Liver (tissue), 9 donors: Measurements from ENCODE around the gene CSMD2. TPM values are rescaled to one million over a fixed set of nuclear protein-coding genes. Genes with fewer than 3 reads are reported as not detected.

ENCODE experiments used
- DNase-seq: peaks from one replicate; pipeline ENCODE4 v3.0.0-alpha.2; 2017; ENCODE audit warnings: low spot score
- H3K27ac ChIP-seq, 2 donors: one replicate each; pipeline ENCODE4 v1.7.0; 2013; ENCODE audit warnings: inconsistent platforms in 2 of 2, low read length in 2 of 2, control low read depth in 1 of 2, low read depth in 1 of 2, mild to moderate bottlenecking in 1 of 2
- H3K27me3 ChIP-seq, 4 donors: one replicate each; pipeline versions ENCODE4 v1.6.1 to v1.7.0; 2013; ENCODE audit warnings: low read length in 3 of 4, inconsistent platforms in 1 of 4, mild to moderate bottlenecking in 1 of 4, moderate library complexity in 1 of 4; ENCODE audit not compliant: control insufficient read depth in 4 of 4, insufficient read depth in 4 of 4
- H3K36me3 ChIP-seq, 4 donors: one replicate each; pipeline versions ENCODE4 v1.6.1 to v1.7.0; 2013; ENCODE audit warnings: low read length in 3 of 4, mild to moderate bottlenecking in 3 of 4, low read depth in 1 of 4, moderate library complexity in 1 of 4; ENCODE audit not compliant: control insufficient read depth in 4 of 4, insufficient read depth in 3 of 4
- H3K4me1 ChIP-seq, 4 donors: one replicate each; pipeline versions ENCODE4 v1.6.1 to v1.7.0; 2013; ENCODE audit warnings: low read length in 3 of 4, mild to moderate bottlenecking in 3 of 4, moderate library complexity in 1 of 4; ENCODE audit not compliant: control insufficient read depth in 4 of 4, insufficient read depth in 4 of 4
- H3K4me3 ChIP-seq, 3 donors: one replicate each; pipeline versions ENCODE4 v1.6.1 to v1.7.0; 2013; ENCODE audit warnings: low read length in 3 of 3, control low read depth in 1 of 3, low read depth in 1 of 3, mild to moderate bottlenecking in 1 of 3
- H3K9ac ChIP-seq, 2 donors: one replicate each; pipeline ENCODE4 v1.7.0; 2013; ENCODE audit warnings: low read length in 2 of 2, mild to moderate bottlenecking in 2 of 2, moderate library complexity in 2 of 2, control low read depth in 1 of 2, low read depth in 1 of 2
- H3K9me3 ChIP-seq, 4 donors: one replicate each; pipeline versions ENCODE4 v1.6.1 to v1.7.0; 2013; ENCODE audit warnings: low read length in 3 of 4; ENCODE audit not compliant: control insufficient read depth in 4 of 4
- CTCF ChIP-seq: fragments of 150-350 bp; IDR thresholded peaks from 2 replicates; pipeline ENCODE4 v1.5.1; 2017; ENCODE audit warnings: improper control_type of control experiment, low read depth, low read length; ENCODE audit not compliant: missing input control
- EGR1 ChIP-seq, 2 donors: IDR thresholded peaks; 2 replicates each; pipeline ENCODE4 v1.6.1; 2016 to 2018; ENCODE audit warnings: antibody characterized with exemption in 2 of 2, low read depth in 2 of 2
- FOXA1 ChIP-seq: IDR thresholded peaks from 2 replicates; pipeline ENCODE4 v1.6.1; 2016; ENCODE audit warnings: antibody characterized with exemption
- FOXA2 ChIP-seq: IDR thresholded peaks from 2 replicates; pipeline ENCODE4 v1.6.1; 2016; ENCODE audit warnings: antibody characterized with exemption
- GABPA ChIP-seq, 2 donors: IDR thresholded peaks in 1 of 2; conservative IDR thresholded peaks in 1 of 2; 2 replicates each; pipeline ENCODE4 v1.6.1; 2016; ENCODE audit warnings: antibody characterized with exemption in 2 of 2, mild to moderate bottlenecking in 1 of 2, moderate library complexity in 1 of 2
- HNF4A ChIP-seq, 2 donors: conservative IDR thresholded peaks; 2 replicates each; pipeline ENCODE4 v1.6.1; 2016; ENCODE audit warnings: antibody characterized with exemption in 2 of 2, mild to moderate bottlenecking in 2 of 2
- HNF4G ChIP-seq: IDR thresholded peaks from 2 replicates; pipeline ENCODE4 v1.6.1; 2016; ENCODE audit warnings: antibody characterized with exemption
- JUND ChIP-seq, 2 donors: IDR thresholded peaks; 2 replicates each; pipeline ENCODE4 v1.6.1; 2016; ENCODE audit warnings: antibody characterized with exemption in 2 of 2
- NR2F2 ChIP-seq: IDR thresholded peaks from 2 replicates; pipeline ENCODE4 v1.6.1; 2016; ENCODE audit warnings: antibody characterized with exemption
- RAD21 ChIP-seq, 2 donors: IDR thresholded peaks; 2 replicates each; pipeline ENCODE4 v1.6.1; 2016; ENCODE audit warnings: antibody characterized with exemption in 2 of 2, mild to moderate bottlenecking in 2 of 2
- REST ChIP-seq: IDR thresholded peaks from 2 replicates; pipeline ENCODE4 v1.6.1; 2016; ENCODE audit warnings: antibody characterized with exemption, mild to moderate bottlenecking
- RXRA ChIP-seq, 2 donors: IDR thresholded peaks; 2 replicates each; pipeline ENCODE4 v1.6.1; 2017 to 2018; ENCODE audit warnings: antibody characterized with exemption in 2 of 2, mild to moderate bottlenecking in 1 of 2
- SP1 ChIP-seq: IDR thresholded peaks from 2 replicates; pipeline ENCODE4 v1.6.1; 2018; ENCODE audit warnings: antibody characterized with exemption, mild to moderate bottlenecking
- YY1 ChIP-seq: IDR thresholded peaks from 2 replicates; pipeline ENCODE4 v1.6.1; 2016; ENCODE audit warnings: antibody characterized with exemption, mild to moderate bottlenecking
- WGBS: extraction: QIAGEN DNeasy Blood & Tissue Kit; methylation state at CpG from one replicate; pipeline ENCODE4 v1.1.7; 2013; 5-methylcytosine and 5-hydroxymethylcytosine counted together
- polyA plus RNA-seq, 2 donors: library from polyadenylated mRNA; stranded (reverse) in 1 of 2; unstranded in 1 of 2; fragments of 200-250 nt in 1 of 2; fragments of >200 nt in 1 of 2; fragmentation: Nextera tagmentation in 1 of 2; extraction: Ambion mirVana in 1 of 2; gene quantifications; one replicate each; pipeline versions ENCODE4 v1.2.1 to v1.2.3, GENCODE V29; 2013 to 2015
- total RNA-seq, 2 donors: library from RNA; depleted of rRNA; stranded (reverse); fragments of >200 nt; gene quantifications; one replicate each; pipeline ENCODE4 v1.2.3, GENCODE V29; 2014
- TF ChIP-seq, protein P1 (sequence below): IDR thresholded peaks from 2 replicates; pipeline ENCODE4 v1.6.1; 2016; ENCODE audit warnings: antibody characterized with exemption
- TF ChIP-seq, protein P2 (sequence below): IDR thresholded peaks from 2 replicates; pipeline ENCODE4 v1.6.1; 2016; ENCODE audit warnings: antibody characterized with exemption
- TF ChIP-seq, protein P3 (sequence below): IDR thresholded peaks from 2 replicates; pipeline ENCODE4 v1.6.1; 2016; ENCODE audit warnings: antibody characterized with exemption
- donor health status: healthy.
- donor health status: healthy.
- donor health status: healthy.
- donor health status: healthy.
- donor health status: healthy.

CSMD2 gene
- total and polyA plus RNA-seq, 4 donors = 0.08 to 0.09 TPM; not detected in 2

DNA sequence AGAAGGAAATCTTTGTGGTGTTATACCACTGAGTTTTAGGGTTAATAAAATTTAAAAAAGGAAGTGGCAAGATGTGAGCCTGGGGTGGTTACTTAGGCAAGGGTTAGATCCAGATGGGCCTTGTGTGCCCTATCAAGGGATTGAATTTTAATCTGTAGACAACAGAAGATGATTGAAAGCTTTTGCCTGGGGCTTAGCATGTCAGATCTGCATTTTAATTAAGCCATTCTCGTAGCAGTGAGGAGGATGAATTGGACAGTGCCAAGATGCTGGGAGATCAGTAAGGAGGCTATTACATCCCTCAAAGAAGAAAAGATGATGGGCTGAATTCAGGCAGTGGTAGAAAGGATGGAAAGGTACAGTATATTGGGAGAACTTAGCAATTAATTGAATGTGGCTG is 258.9 kb downstream of the CSMD2 start (continued):
- no peak for TF ChIP-seq NR2F2

DNA sequence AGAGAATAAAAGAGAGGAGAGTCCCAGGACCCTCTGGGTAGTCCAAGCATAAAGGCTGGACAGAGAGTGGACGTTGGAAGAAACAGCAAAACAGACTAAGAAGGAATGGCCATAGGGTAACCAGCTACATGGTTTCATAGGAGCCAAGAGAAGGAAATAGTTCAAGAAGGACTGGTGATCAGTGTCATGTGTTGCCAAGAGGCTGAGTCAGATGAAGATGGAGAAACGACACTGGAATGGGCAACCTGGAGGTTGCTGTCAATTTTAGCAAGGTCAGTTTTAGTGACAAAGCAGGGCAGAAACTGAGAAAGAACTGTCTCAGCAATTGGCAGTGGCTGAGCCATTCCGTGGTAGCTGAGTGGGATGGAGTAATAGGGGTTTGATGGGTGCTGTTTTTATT is 259.8 kb downstream of the CSMD2 start:
- WGBS = 72% methylated on average over 3 of the region's 3 CpGs
- no peak overlapping the region for H3K9ac ChIP-seq
- no peak overlapping the region for H3K4me3 ChIP-seq
- TF ChIP-seq YY1 (no peak), JUND (IDR thresholded peaks at IDR 0.05) (no peak), HNF4A (conservative IDR thresholded peaks at IDR 0.05) (no peak), HNF4G (no peak), SP1 (no peak), CTCF (no peak), RAD21 (IDR thresholded peaks at IDR 0.05) (no peak), REST (no peak), NR2F2 (no peak), EGR1 (IDR thresholded peaks at IDR 0.05; ENCODE audit: low read depth in 2 of 2) (no peak)
- TF ChIP-seq, protein P1, sequence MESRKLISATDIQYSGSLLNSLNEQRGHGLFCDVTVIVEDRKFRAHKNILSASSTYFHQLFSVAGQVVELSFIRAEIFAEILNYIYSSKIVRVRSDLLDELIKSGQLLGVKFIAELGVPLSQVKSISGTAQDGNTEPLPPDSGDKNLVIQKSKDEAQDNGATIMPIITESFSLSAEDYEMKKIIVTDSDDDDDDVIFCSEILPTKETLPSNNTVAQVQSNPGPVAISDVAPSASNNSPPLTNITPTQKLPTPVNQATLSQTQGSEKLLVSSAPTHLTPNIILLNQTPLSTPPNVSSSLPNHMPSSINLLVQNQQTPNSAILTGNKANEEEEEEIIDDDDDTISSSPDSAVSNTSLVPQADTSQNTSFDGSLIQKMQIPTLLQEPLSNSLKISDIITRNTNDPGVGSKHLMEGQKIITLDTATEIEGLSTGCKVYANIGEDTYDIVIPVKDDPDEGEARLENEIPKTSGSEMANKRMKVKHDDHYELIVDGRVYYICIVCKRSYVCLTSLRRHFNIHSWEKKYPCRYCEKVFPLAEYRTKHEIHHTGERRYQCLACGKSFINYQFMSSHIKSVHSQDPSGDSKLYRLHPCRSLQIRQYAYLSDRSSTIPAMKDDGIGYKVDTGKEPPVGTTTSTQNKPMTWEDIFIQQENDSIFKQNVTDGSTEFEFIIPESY = no peak
- no peaks in the 10 kb centered on the region for H3K36me3 ChIP-seq
- no peak overlapping the region for H3K27ac ChIP-seq
- DNase-seq = no peak
- H3K27me3 ChIP-seq = no peaks in the 10 kb centered on the region
- no peaks in the 10 kb centered on the region for H3K9me3 ChIP-seq
- H3K4me1 ChIP-seq = peaks cover 0 to 12% (median 9%) of the 10 kb centered on the region in 4 donors

DNA sequence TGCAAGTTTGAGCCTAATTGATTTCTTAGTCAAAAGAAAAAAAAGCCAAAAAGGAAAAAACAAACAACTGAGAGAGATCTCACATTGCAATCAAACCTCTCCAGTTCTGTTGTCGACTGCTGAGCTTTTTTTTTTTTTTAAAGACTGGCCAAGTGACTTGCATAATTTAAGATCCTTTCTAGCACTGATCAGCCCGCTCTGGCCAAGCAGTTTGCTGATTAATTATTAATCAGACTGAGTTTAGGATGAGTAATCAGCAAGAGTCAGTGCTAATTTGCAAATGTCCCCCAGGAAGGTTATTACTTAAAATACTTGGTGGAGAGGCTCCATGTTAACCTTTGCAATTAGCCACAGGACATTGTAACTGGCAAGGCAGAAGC is 261.8 kb downstream of the CSMD2 start:
- Histone ChIP-seq H3K9ac (no peak overlapping the region), H3K4me1 (peaks cover 0 to 12% (median 9%) of the 10 kb centered on the region in 4 donors), H3K27ac (peak overlapping the region in 1 of 2 donors; percentile 46), H3K27me3 (no peaks in the 10 kb centered on the region), H3K36me3 (no peaks in the 10 kb centered on the region), H3K9me3 (no peaks in the 10 kb centered on the region), H3K4me3 (no peak overlapping the region)
- DNase-seq = no peak
- WGBS = 8% methylated on average over 2 of the region's 2 CpGs
- TF ChIP-seq, protein P2, sequence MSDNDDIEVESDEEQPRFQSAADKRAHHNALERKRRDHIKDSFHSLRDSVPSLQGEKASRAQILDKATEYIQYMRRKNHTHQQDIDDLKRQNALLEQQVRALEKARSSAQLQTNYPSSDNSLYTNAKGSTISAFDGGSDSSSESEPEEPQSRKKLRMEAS = peak; percentile 11
- TF ChIP-seq, protein P1 = no peak
- TF ChIP-seq EGR1 (IDR thresholded peaks at IDR 0.05; ENCODE audit: low read depth in 2 of 2) (no peak), NR2F2 (no peak), FOXA1 (no peak), RXRA (IDR thresholded peaks at IDR 0.05) (peak in 1 of 2 donors; percentile 56), YY1 (peak; percentile 66), REST (no peak), FOXA2 (no peak), RAD21 (IDR thresholded peaks at IDR 0.05) (no peak), GABPA (IDR thresholded peaks at IDR 0.05 in 1 of 2, conservative IDR thresholded peaks at IDR 0.05 in 1 of 2) (no peak), JUND (IDR thresholded peaks at IDR 0.05) (peak; percentile 54 to 65), HNF4A (conservative IDR thresholded peaks at IDR 0.05) (peak in 1 of 2 donors; percentile 58)
- TF ChIP-seq, protein P3, sequence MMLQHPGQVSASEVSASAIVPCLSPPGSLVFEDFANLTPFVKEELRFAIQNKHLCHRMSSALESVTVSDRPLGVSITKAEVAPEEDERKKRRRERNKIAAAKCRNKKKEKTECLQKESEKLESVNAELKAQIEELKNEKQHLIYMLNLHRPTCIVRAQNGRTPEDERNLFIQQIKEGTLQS = peak; percentile 49
